Lower lobe of right lung (tissue), 2 donors: ENCODE results near the gene EDEM1. TPM values are rescaled to one million over a fixed set of nuclear protein-coding genes. Genes with fewer than 3 reads are reported as not detected.

Experiments
- ATAC-seq, 2 donors: fragments of 200-7000 bp; cut with Tn5 transposase; one replicate each; pipeline ENCODE4 v1.9.1; 2020 to 2022; ENCODE audit warnings: mild to moderate bottlenecking in 2 of 2, moderate library complexity in 2 of 2
- DNase-seq: peaks from one replicate; pipeline ENCODE4 v3.0.0-alpha.2; 2020
- H3K27ac ChIP-seq: fragments of 200-600 bp; one replicate; pipeline ENCODE4 v1.8.0; 2022
- H3K27me3 ChIP-seq: fragments of 200-600 bp; one replicate; pipeline ENCODE4 v1.8.0; 2022; ENCODE audit warnings: low read depth
- H3K36me3 ChIP-seq: fragments of 200-600 bp; one replicate; pipeline ENCODE4 v1.8.0; 2022; ENCODE audit warnings: mild to moderate bottlenecking
- H3K4me1 ChIP-seq: fragments of 200-600 bp; one replicate; pipeline ENCODE4 v1.8.0; 2022
- H3K4me3 ChIP-seq: fragments of 200-600 bp; one replicate; pipeline ENCODE4 v1.8.0; 2022; ENCODE audit warnings: mild to moderate bottlenecking
- H3K9me3 ChIP-seq: fragments of 200-600 bp; one replicate; pipeline ENCODE4 v1.8.0; 2022
- intact Hi-C: fragments of 100-400 bp; cut with DNase I; formaldehyde crosslinking; loops from one replicate; pipeline ENCODE4 v1.11.0; 2022
- microRNA-seq: library from miRNA; unstranded; fragments of <30 nt; microRNA quantifications from one replicate; pipeline ENCODE4 v1.2.0, GENCODE V29; 2020; ENCODE audit warnings: borderline number of aligned reads
- total RNA-seq: library from RNA; stranded (reverse); fragmentation: NEBNext Ultra II Directional; extraction: Animal tissue kit (Norgen Biotek cat#: 25700); gene quantifications from one replicate; pipeline ENCODE4 v1.2.1, GENCODE V29; 2021
- TF ChIP-seq, protein P1 (sequence below): fragments of 200-600 bp; IDR thresholded peaks from one replicate; pipeline ENCODE4 v1.8.0; 2022; ENCODE audit warnings: antibody characterized with exemption, mild to moderate bottlenecking
- donor health status: DM: no; HTN: yes; CAD: no; lungs with severe emphysema.

EDEM1 gene
- total RNA-seq, 1 donor from 2014 or later, result 76.5 TPM

DNA sequence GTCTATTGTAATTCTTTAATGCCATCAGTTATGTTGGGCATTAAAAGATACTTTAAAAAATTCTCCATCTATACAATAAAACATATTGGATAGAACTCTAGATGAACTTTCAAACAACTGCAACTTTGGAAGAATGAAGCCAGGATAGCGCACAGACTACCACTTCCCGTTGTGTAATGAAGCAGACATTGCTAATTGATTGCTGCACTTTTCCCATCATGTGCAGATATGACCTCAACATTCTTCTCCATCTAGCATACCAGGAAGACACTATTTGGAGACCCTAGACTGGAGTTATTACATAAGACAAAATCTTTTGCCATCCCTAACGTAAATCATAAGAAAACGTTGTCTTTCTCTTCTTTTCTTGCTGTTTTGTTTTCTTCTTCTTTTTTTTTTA is 75.0 kb downstream of the EDEM1 start:
- intact Hi-C loops, result no loop called here
- Histone ChIP-seq H3K36me3 (no peaks in the 10 kb centered on the region), H3K4me3 (no peak overlapping the region), H3K9me3 (no peaks in the 10 kb centered on the region), H3K4me1 (no peaks in the 10 kb centered on the region), H3K27me3 (no peaks in the 10 kb centered on the region), H3K27ac (no peak overlapping the region)
- TF ChIP-seq, protein P1, sequence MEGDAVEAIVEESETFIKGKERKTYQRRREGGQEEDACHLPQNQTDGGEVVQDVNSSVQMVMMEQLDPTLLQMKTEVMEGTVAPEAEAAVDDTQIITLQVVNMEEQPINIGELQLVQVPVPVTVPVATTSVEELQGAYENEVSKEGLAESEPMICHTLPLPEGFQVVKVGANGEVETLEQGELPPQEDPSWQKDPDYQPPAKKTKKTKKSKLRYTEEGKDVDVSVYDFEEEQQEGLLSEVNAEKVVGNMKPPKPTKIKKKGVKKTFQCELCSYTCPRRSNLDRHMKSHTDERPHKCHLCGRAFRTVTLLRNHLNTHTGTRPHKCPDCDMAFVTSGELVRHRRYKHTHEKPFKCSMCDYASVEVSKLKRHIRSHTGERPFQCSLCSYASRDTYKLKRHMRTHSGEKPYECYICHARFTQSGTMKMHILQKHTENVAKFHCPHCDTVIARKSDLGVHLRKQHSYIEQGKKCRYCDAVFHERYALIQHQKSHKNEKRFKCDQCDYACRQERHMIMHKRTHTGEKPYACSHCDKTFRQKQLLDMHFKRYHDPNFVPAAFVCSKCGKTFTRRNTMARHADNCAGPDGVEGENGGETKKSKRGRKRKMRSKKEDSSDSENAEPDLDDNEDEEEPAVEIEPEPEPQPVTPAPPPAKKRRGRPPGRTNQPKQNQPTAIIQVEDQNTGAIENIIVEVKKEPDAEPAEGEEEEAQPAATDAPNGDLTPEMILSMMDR, result no peak
- ATAC-seq (no peak), DNase-seq (no peak)

DNA sequence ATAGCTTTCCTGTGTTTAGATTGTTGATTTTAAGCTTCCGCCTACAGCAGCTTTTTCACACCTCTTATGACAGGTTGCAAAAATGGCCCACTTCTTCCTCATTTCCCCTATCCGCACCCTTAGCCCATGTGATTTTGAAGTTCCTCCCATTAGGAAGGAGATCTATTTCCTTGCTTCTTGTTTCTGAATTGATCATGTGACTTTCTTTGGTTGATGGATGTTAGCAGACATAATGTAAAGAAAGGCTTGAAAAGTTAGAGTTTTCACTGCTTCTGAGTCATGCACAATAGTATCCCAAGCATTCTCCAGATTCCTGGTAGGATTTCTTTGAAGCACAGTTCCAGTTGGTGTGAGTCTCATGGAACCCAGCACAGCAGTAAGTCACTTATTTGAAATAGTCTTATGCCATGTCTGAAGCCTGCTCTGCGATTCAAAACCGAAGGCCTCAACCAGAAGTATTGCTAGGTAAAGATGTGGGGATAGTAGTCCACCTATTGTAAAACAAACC is 76.6 kb downstream of the EDEM1 start:
- H3K4me3 ChIP-seq, result no peak overlapping the region

DNA sequence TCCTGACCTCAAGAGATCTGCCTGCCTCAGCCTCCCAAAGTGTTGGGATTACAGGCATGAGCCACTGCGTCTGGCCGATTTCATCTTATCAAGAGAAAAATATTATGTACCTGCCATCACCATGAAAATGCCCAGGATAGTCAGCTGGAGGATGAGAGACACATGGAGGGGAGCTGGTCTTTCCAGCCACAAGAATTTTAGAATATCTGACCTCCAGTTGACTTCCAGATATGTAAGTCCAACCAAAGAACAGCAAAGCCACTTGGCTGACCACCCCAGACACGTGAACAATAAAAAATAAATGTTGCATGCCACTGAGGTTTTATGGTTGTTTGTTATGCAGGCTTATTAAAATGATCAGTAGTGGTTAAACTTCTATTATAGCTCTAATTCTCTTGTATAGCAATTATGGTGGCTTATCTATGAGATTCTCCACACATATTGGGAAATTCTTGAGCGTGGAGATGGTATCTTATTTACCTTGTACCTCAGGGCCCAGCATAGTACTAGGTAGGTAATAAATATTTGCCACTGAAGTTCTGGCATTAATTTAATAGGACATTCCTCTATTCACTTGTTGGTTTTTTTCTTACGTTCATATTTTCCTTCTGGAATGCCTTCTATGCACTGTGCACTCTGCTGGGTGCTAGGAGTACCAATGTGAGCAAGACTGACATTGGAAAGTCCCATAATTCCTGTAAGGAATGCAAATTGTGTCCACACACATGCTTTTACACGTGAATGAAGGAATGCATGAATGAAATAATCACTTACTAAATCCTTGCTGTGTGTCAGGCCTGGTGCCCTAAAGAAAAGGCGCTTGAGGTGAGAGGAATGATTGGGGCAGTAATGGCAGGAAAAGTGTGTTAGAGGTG is 77.6 kb downstream of the EDEM1 start:
- Histone ChIP-seq H3K4me1 (no peaks in the 10 kb centered on the region), H3K27ac (no peak overlapping the region), H3K9me3 (no peaks in the 10 kb centered on the region), H3K4me3 (no peak overlapping the region), H3K36me3 (no peaks in the 10 kb centered on the region), H3K27me3 (no peaks in the 10 kb centered on the region)
- no peak for DNase-seq
- intact Hi-C loops, result no loop called here
- ATAC-seq, result no peak
- TF ChIP-seq, protein P1, result no peak

More for the DNA sequence above, 76.6 kb downstream of the EDEM1 start:
- no peaks in the 10 kb centered on the region for H3K27me3 ChIP-seq
- no peaks in the 10 kb centered on the region for H3K4me1 ChIP-seq
- intact Hi-C loops, result no loop called here
- DNase-seq, result no peak
- no peak for ATAC-seq
- TF ChIP-seq, protein P1, result no peak
- H3K27ac ChIP-seq, result no peak overlapping the region
- H3K36me3 ChIP-seq, result no peaks in the 10 kb centered on the region
- H3K9me3 ChIP-seq, result no peaks in the 10 kb centered on the region

DNA sequence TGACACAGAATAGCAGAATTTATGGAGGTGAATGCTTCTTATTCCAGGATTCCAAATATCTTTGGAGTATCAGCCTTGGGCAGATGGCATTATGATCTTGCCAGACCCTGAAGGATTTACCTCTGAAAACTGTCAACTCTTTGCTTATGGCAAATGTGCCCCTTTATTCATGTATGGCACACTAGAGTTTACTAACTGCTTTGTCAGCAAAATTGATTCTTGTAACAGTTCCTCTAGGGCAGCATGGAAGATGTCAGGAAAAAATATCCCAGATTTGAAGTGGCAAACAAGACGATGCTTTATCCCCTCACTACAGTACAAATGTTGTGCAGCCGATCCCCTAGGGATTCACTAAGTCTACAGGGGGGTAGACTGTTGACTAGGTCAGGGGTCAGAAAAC is 79.7 kb downstream of the EDEM1 start:
- H3K9me3 ChIP-seq, result no peaks in the 10 kb centered on the region

DNA sequence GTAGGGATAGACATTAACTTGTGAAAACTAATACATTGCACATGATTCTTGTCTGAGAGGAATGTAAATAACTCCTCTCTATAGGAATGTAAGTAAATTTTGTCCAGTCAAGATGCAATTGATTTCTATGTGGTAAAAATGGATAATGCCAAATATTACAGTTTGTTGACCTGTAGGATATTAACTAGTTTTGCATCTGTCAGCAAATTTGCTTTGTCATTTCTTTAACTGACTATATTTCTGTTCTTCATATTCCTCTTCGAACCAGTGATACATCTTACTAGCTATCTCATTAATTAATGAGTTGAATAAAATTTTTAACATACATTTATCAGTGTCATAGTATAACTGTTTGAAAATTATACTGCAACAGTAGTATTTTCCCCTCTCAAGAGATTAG is 80.4 kb downstream of the EDEM1 start:
- TF ChIP-seq, protein P1, result no peak
- no peaks in the 10 kb centered on the region for H3K9me3 ChIP-seq
- H3K36me3 ChIP-seq, result no peaks in the 10 kb centered on the region
- H3K4me1 ChIP-seq, result no peaks in the 10 kb centered on the region
- H3K27me3 ChIP-seq, result no peaks in the 10 kb centered on the region
- ATAC-seq (no peak), DNase-seq (no peak)
- no peak overlapping the region for H3K4me3 ChIP-seq
- intact Hi-C loops, result no loop called here
- no peak overlapping the region for H3K27ac ChIP-seq

More for the DNA sequence above, 79.7 kb downstream of the EDEM1 start:
- no peak overlapping the region for H3K4me3 ChIP-seq
- H3K36me3 ChIP-seq, result no peaks in the 10 kb centered on the region
- ATAC-seq (no peak), DNase-seq (no peak)
- TF ChIP-seq, protein P1, result no peak
- intact Hi-C loops, result no loop called here
- H3K27me3 ChIP-seq, result no peaks in the 10 kb centered on the region
- no peak overlapping the region for H3K27ac ChIP-seq
- no peaks in the 10 kb centered on the region for H3K4me1 ChIP-seq

Small RNA genes lying within 50 kb of the gene (microRNA-seq; reads per million reads assigned to microRNA genes)
- gene MIR4790, result not detected

Other genes with a start within 250 kb of the EDEM1 start
- 84.8 TPM for gene BHLHE40, start 208.3 kb upstream of the EDEM1 start, total RNA-seq
- gene ARL8B, start 65.4 kb upstream of the EDEM1 start, total RNA-seq, result 90.6 TPM